GM12872 (cell line): Measurements from ENCODE around the gene RBM39.

Experiments used
- TF ChIP-seq, protein P1 (sequence below): IDR thresholded peaks from 3 replicates; pipeline ENCODE4 v1.5.1; 2011; ENCODE audit warnings: low read depth, mild to moderate bottlenecking, low read length, moderate library complexity; ENCODE audit not compliant: insufficient read depth

The RBM39 gene

DNA sequence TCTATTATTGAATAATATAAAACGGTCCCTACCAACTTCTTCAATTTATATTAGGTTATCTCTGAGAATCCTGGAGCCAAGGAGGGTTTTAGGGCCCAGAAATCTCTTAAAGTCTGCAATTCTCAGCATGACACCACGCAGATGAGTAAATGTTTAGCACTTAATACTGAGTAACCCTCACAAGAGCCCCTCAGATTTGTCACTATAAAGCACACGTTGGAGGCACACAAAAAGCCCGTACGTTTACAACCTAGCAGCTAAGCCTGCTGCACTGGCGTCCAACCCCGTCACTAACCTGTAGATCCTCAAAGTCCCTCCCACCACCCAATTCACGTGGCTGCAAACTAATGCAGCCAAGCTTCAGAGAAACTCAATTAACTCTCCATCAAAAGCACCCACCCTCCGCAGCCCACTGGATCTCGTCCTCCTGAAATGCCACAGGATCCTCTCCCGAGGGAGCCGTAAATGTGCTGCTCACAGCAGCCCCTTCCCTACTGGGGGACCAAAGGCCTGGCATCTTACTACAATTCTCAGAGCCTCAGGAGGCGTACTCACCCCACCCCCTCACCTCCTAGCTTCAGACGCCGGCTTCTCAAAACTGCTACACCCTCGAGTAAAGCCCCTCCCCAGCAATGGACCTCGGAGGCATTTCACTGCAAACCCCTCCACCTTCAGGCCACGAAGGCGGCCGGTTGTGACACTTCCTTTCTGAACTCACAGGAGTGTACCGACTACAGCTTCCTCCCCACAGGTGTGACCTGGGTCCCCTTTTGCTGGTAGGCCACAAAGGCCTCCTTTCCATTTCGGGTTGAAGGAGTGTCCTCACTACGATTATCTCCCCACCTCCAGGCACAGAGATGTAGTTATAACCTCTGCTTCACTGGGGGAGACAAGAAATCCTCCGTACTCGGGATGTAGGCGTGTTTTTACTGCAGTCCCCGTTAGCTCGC is 78.3 kb downstream of the RBM39 start:
- TF ChIP-seq, protein P1, sequence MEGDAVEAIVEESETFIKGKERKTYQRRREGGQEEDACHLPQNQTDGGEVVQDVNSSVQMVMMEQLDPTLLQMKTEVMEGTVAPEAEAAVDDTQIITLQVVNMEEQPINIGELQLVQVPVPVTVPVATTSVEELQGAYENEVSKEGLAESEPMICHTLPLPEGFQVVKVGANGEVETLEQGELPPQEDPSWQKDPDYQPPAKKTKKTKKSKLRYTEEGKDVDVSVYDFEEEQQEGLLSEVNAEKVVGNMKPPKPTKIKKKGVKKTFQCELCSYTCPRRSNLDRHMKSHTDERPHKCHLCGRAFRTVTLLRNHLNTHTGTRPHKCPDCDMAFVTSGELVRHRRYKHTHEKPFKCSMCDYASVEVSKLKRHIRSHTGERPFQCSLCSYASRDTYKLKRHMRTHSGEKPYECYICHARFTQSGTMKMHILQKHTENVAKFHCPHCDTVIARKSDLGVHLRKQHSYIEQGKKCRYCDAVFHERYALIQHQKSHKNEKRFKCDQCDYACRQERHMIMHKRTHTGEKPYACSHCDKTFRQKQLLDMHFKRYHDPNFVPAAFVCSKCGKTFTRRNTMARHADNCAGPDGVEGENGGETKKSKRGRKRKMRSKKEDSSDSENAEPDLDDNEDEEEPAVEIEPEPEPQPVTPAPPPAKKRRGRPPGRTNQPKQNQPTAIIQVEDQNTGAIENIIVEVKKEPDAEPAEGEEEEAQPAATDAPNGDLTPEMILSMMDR, result no peak

DNA sequence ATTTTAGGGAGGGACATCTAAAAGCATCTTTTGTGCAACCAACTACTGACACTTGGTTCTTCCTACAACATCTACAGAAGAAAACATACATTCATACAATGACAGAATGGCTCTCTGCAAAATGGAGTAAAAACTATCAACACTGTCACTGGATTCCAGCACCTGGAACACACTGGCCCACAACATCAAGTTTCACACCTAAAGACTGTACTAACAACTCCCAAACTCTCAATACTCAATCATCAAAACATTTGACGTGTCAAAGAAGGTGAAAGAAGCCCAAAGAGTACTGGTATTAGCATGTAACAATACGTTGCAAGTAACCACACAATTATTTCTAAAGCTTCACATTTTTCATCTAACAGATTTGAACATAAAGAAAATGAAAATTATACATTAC is 79.5 kb downstream of the RBM39 start:
- TF ChIP-seq, protein P1, result no peak

DNA sequence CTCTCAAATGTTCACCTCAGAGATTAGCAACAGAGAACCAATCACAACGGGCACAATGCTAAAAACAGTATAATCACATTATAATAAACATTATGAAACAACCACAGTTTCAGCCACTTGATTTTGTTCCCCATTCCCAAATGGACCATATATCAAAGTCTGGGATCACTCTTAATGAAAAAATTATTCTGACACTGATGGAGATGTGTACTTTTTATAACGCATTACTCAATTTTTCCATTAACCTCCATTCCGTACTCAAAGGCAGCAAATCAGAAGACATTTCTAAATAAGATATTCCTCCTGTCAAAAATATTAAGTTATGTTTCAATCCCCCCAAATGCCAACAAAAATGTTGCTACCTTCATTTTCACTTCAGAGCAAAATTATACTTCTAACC is 80.2 kb downstream of the RBM39 start:
- TF ChIP-seq, protein P1, result no peak

DNA sequence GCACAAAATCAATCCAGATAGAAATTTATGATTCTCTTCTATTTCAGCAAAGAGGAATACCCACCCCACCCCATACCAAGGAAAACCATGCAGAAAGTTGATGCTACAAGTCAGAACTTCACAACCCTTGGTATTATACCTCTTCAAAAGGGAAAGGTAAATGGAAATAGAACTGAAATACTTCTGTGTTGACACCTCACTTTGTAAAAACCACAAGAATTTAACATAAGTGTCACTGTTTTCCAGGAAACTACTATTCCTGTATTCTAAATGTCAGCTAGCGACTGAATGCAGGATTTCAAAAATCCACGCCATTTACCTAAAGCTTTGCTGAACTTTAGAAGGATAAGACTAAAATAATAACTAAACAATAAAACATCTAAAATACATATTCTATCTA is 81.0 kb downstream of the RBM39 start:
- TF ChIP-seq, protein P1, result no peak

DNA sequence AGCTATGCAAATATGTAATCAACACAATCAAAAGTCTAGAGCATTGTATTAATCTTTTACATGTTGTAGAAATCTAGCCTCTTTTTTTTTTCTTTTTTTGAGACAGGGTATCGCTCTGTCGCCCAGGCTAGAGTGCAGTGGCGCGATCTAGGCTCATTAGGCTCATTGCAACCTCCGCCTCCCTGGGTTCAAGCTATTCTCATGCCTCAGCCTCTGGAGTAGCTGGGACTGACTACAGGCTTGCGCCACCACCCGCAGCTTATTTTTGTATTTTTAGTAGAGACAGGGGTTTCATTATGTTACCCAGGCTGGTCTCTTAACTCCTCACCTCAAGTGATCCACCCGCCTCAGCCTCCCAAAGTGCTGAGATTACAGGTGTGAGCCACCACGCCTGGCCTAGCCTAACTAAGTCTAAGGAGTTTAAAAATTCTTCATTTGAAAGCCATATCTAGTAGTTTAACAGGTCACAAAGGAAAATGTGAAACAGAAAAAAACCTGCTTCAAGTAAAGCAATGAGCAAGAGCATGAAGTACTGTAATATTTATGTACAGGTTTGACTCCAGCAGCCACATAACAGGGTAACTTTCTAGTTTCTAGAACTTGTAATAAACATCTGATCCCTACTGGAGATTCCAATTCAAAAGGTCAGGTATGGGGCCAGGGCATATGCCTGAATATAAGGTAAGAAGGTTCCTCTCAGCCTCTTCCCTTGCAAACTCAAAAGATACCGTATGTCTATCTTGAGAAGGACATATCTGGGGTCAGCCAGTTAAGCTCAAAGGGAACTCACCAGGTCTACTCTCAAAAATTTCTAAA is 81.7 kb downstream of the RBM39 start:
- TF ChIP-seq, protein P1, result no peak

DNA sequence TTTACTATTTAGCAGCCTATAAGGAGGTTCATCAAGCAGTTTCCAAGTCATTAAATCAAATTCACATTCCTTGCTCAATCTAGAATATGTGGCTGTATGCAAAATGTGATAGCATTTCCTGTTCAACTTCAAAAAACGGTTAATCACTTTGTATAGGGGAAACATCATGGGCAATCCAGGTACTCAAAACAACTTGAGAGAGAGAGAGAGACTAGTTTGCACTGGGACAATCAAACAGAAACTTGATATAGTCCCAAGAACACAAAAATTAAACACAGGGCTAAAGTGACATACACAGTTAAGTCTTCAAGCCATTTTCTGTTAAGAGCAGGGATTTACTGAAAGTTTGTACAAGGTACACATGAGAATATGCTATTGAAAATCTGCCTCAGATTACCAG is 84.8 kb downstream of the RBM39 start:
- TF ChIP-seq, protein P1, result no peak

DNA sequence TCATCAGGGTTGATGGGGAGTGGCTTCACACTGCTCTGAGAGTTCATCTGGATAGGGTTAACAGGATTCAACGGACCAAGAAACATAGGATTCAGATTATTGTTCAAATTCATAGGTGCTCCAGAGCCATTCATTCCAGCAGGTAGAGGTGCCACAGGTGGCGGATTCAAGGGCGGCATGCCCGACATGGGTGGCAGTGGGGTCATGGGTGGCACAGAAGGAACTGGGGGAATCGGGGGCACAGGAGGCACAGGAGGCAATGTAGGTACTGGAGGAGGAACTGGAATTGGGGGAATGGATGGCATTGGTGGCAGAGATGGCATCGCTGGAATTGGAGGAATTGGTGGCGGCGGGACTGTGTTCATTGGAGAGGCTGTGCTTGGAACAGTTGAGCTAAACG is 87.6 kb downstream of the RBM39 start:
- TF ChIP-seq, protein P1, result no peak
